Globus pallidus (tissue), 1 donor: ENCODE measurements around the gene NAV2.

Experiments used
- DNase-seq: peaks from one replicate; pipeline ENCODE4 v3.0.0-alpha.2; 2015; ENCODE audit warnings: low spot score

NAV2 gene

GRCh38 chr11:20159466-20160381, 447.1 kb downstream of the NAV2 start:
- no peak for DNase-seq

GRCh38 chr11:20160425-20161229, 448.0 kb downstream of the NAV2 start, which contains the start of gene DBX1:
Gene DBX1, minus strand, starts transcription at chr11:20160475. Its CDS starts 151 bp downstream, at chr11:20160324.
- no peak for DNase-seq

- DNase-seq = no peak
Observed at GRCh38 chr11:20161230-20161918, 448.7 kb downstream of the NAV2 start.

GRCh38 chr11:20161923-20162744, 449.5 kb downstream of the NAV2 start:
- DNase-seq = no peak

- no peak for DNase-seq
Observed at GRCh38 chr11:20162824-20163782, 450.5 kb downstream of the NAV2 start.

- no peak for DNase-seq
Observed at GRCh38 chr11:20163783-20164481, 451.3 kb downstream of the NAV2 start.
